GM23338 (cell line): Measurements from ENCODE around the gene SNX14. TPM values are rescaled to one million over a fixed set of nuclear protein-coding genes. Genes with fewer than 3 reads are reported as not detected.
A peak's percentile ranks its signal among the peaks of the same experiment; 100 is the strongest.

ENCODE experiments used
- ATAC-seq: fragments of 200-7000 bp; cut with Tn5 transposase; 3 replicates; pipeline ENCODE4 v1.9.1; 2020
- DNase-seq: peaks from one replicate; pipeline ENCODE4 v3.0.0-alpha.2; 2015; ENCODE audit warnings: low spot score
- H2AFZ ChIP-seq: fragments of 200-600 bp; sonication (generic); 2 replicates; pipeline ENCODE4 v1.8.0; 2016; ENCODE audit warnings: antibody characterized with exemption, mild to moderate bottlenecking, moderate library complexity
- H3F3A ChIP-seq: fragments of 200-600 bp; sonication (generic); replicated peaks from 2 replicates; pipeline ENCODE4 v1.8.0; 2017; ENCODE audit warnings: antibody characterized with exemption, mixed run types, low read depth
- H3K27ac ChIP-seq: fragments of 200-600 bp; sonication (generic); 2 replicates; pipeline ENCODE4 v1.6.1; 2016; ENCODE audit warnings: low read depth
- H3K27me3 ChIP-seq: fragments of 200-600 bp; sonication (generic); 2 replicates; pipeline ENCODE4 v1.8.0; 2016; ENCODE audit warnings: mild to moderate bottlenecking, mixed run types, moderate library complexity; ENCODE audit not compliant: insufficient read depth
- H3K36me3 ChIP-seq: fragments of 200-600 bp; sonication (generic); 2 replicates; pipeline ENCODE4 v1.8.0; 2016; ENCODE audit warnings: mild to moderate bottlenecking; ENCODE audit not compliant: insufficient read depth
- H3K4me1 ChIP-seq: fragments of 200-600 bp; sonication (generic); 2 replicates; pipeline ENCODE4 v1.8.0; 2016; ENCODE audit warnings: mild to moderate bottlenecking, moderate library complexity; ENCODE audit not compliant: insufficient read depth
- H3K4me2 ChIP-seq: fragments of 200-600 bp; sonication (generic); 2 replicates; pipeline ENCODE4 v1.7.1; 2017; ENCODE audit warnings: mixed run types
- H3K4me3 ChIP-seq: fragments of 200-600 bp; sonication (generic); 2 replicates; pipeline ENCODE4 v1.6.1; 2016; ENCODE audit warnings: mixed run types
- H3K79me2 ChIP-seq: fragments of 200-600 bp; sonication (generic); replicated peaks from 2 replicates; pipeline ENCODE4 v1.8.0; 2017; ENCODE audit warnings: mild to moderate bottlenecking; ENCODE audit not compliant: insufficient read depth
- H3K9me2 ChIP-seq: fragments of 200-600 bp; sonication (generic); 2 replicates; pipeline ENCODE4 v1.8.0; 2017; ENCODE audit not compliant: insufficient read depth
- H4K20me1 ChIP-seq: fragments of 200-600 bp; sonication (generic); replicated peaks from 2 replicates; pipeline ENCODE4 v1.8.0; 2017; ENCODE audit warnings: mild to moderate bottlenecking; ENCODE audit not compliant: insufficient read depth
- H3K27ac Mint-ChIP-seq: 2 replicates; pipeline ENCODE4 v1.8.0; 2020; ENCODE audit warnings: inconsistent platforms, mild to moderate bottlenecking, moderate library complexity, mixed read lengths
- H3K27me3 Mint-ChIP-seq: 3 replicates; pipeline ENCODE4 v1.8.0; 2022; ENCODE audit warnings: low read depth, mild to moderate bottlenecking, moderate library complexity, mixed read lengths, inconsistent platforms; ENCODE audit not compliant: insufficient read depth, poor library complexity
- H3K36me3 Mint-ChIP-seq: 3 replicates; pipeline ENCODE4 v1.8.0; 2021; ENCODE audit warnings: low read depth, mild to moderate bottlenecking, inconsistent platforms, moderate library complexity, mixed read lengths
- H3K4me1 Mint-ChIP-seq: 3 replicates; pipeline ENCODE4 v1.8.0; 2020; ENCODE audit warnings: mild to moderate bottlenecking, inconsistent platforms, mixed read lengths
- H3K4me3 Mint-ChIP-seq: 3 replicates; pipeline ENCODE4 v1.8.0; 2021; ENCODE audit warnings: moderate library complexity, mild to moderate bottlenecking, inconsistent platforms, mixed read lengths
- H3K9me3 Mint-ChIP-seq: 3 replicates; pipeline ENCODE4 v1.8.0; 2020; ENCODE audit warnings: moderate library complexity, mild to moderate bottlenecking, inconsistent platforms, mixed read lengths
- CREB1 ChIP-seq: fragments of 250-450 bp; sonication (Bioruptor Pico); IDR thresholded peaks from 2 replicates; pipeline ENCODE4 v1.5.0; 2020; ENCODE audit warnings: low read depth, mild to moderate bottlenecking, moderate library complexity
- CTCF ChIP-seq, 2 experiments: fragments of 200-600 bp in 1 of 2; sonication (generic) in 1 of 2; conservative IDR thresholded peaks; 2 replicates each; pipeline versions ENCODE4 v1.5.1 to v1.6.1; 2016 to 2017; ENCODE audit warnings: antibody characterized with exemption in 2 of 2, low read depth in 2 of 2, mild to moderate bottlenecking in 2 of 2, moderate library complexity in 1 of 2
- EZH2 ChIP-seq: fragments of 200-600 bp; sonication (generic); IDR thresholded peaks from one replicate; pipeline ENCODE4 v1.8.0; 2017; ENCODE audit warnings: antibody characterized with exemption, mild to moderate bottlenecking, low read depth; ENCODE audit not compliant: unreplicated experiment
- EZH2phosphoT487 ChIP-seq: fragments of 200-600 bp; sonication (generic); IDR thresholded peaks from one replicate; pipeline ENCODE4 v1.8.1; 2018; ENCODE audit warnings: antibody characterized with exemption; ENCODE audit not compliant: unreplicated experiment
- JUNB ChIP-seq: IDR thresholded peaks from one replicate; pipeline ENCODE4 v1.6.1; 2016; ENCODE audit warnings: antibody characterized with exemption; ENCODE audit not compliant: unreplicated experiment
- NANOG ChIP-seq: IDR thresholded peaks from 2 replicates; pipeline ENCODE4 v1.6.1; 2016; ENCODE audit warnings: antibody characterized with exemption, borderline replicate concordance
- POLR2AphosphoS5 ChIP-seq: IDR thresholded peaks from 2 replicates; pipeline ENCODE4 v1.6.1; 2016; ENCODE audit warnings: antibody characterized with exemption, low read depth
- REST ChIP-seq: IDR thresholded peaks from one replicate; pipeline ENCODE4 v1.6.1; 2018; ENCODE audit warnings: antibody characterized with exemption; ENCODE audit not compliant: unreplicated experiment
- STAT1 ChIP-seq: IDR thresholded peaks from one replicate; pipeline ENCODE4 v1.6.1; 2016; ENCODE audit warnings: antibody characterized with exemption; ENCODE audit not compliant: unreplicated experiment
- ZNF114 ChIP-seq: fragments of 250-450 bp; sonication (Bioruptor Pico); IDR thresholded peaks from 2 replicates; pipeline ENCODE4 v1.5.0; 2020; ENCODE audit warnings: mild to moderate bottlenecking, moderate library complexity
- ZNF331 ChIP-seq: fragments of 250-450 bp; sonication (Bioruptor Pico); IDR thresholded peaks from 2 replicates; pipeline ENCODE4 v1.5.0; 2020; ENCODE audit warnings: low read depth, mild to moderate bottlenecking, moderate library complexity
- ZNF462 ChIP-seq: fragments of 250-450 bp; sonication (Bioruptor Pico); IDR thresholded peaks from 2 replicates; pipeline ENCODE4 v1.5.0; 2020; ENCODE audit warnings: mild to moderate bottlenecking, moderate library complexity
- polyA plus RNA-seq: library from polyadenylated mRNA; unstranded; fragments of >200 nt; fragmentation: Nextera tagmentation; extraction: Ambion mirVana; gene quantifications from 2 replicates; pipeline ENCODE4 v1.2.1, GENCODE V29; 2016
- total RNA-seq: library from RNA; depleted of rRNA; stranded (reverse); fragments of >200 nt; shearing (Covaris generic); gene quantifications from 2 replicates; pipeline ENCODE4 v1.2.3, GENCODE V29; 2014
- TF ChIP-seq, protein P1 (sequence below): IDR thresholded peaks from 2 replicates; pipeline ENCODE4 v1.6.1; 2016; ENCODE audit warnings: antibody characterized with exemption

The SNX14 gene
- total and polyA plus RNA-seq, 2 experiments from 2014 or later: 23.1 to 32.0 TPM

DNA sequence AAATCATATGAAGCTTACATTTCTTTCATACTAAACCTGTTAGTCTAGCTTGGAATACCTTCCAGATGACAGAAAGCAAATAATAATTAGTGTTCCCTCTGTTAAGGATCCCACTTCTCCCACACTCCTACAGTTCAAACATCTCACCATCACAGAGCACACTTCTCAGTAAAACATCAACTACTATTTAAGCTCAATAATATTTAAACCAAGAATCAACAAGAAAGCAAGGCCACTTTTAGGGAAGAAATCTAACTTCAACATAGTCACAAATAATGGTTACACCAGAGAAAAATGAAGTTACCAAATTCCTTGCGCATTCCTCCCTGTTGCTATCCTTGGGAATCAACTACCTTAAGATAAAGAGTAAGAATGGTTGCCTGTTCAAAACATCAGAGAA is 1.6 kb downstream of the SNX14 start:
- Histone ChIP-seq H3K4me1 (no peaks in the 10 kb centered on the region), H3K4me3 (peak overlapping the region; percentile 88; the same call in 1 of the 2 replicates), H3K36me3 (no peaks in the 10 kb centered on the region; the same call in 1 of the 2 replicates), H3K9me2 (peaks cover 2% of the 10 kb centered on the region; the same call in 1 of the 2 replicates), H3K4me2 (no peak overlapping the region), H3K27me3 (peaks cover 15% of the 10 kb centered on the region; the same call in 1 of the 2 replicates), H2AFZ (no peak overlapping the region), H3K27ac (no peak overlapping the region), H3K79me2 (peaks cover 48% of the 10 kb centered on the region), H3F3A (peaks cover 7% of the 10 kb centered on the region; the same call in 1 of the 2 replicates), H4K20me1 (no peaks in the 10 kb centered on the region)
- Mint-ChIP-seq H3K27me3 (peaks cover 11% of the 10 kb centered on the region), H3K27ac (no peak overlapping the region), H3K4me1 (peaks cover 5% of the 10 kb centered on the region), H3K36me3 (peaks cover 2% of the 10 kb centered on the region; the same call in 2 of the 3 replicates), H3K9me3 (peaks cover 3% of the 10 kb centered on the region; the same call in 2 of the 3 replicates), H3K4me3 (peak overlapping the region; percentile 95)
- ATAC-seq (no peak), DNase-seq (no peak)
- TF ChIP-seq EZH2phosphoT487 (no peak), STAT1 (no peak), POLR2AphosphoS5 (no peak), ZNF462 (CRISPR knock-in tag) (no peak), JUNB (no peak), REST (no peak), CREB1 (CRISPR knock-in tag) (no peak), CTCF (conservative IDR thresholded peaks at IDR 0.05; ENCODE audit: low read depth in 2 of 2) (no peak), ZNF114 (CRISPR knock-in tag) (no peak), ZNF331 (CRISPR knock-in tag) (no peak), EZH2 (no peak), NANOG (no peak)
- TF ChIP-seq, protein P1, sequence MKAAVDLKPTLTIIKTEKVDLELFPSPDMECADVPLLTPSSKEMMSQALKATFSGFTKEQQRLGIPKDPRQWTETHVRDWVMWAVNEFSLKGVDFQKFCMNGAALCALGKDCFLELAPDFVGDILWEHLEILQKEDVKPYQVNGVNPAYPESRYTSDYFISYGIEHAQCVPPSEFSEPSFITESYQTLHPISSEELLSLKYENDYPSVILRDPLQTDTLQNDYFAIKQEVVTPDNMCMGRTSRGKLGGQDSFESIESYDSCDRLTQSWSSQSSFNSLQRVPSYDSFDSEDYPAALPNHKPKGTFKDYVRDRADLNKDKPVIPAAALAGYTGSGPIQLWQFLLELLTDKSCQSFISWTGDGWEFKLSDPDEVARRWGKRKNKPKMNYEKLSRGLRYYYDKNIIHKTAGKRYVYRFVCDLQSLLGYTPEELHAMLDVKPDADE: no peak
